NCI-H345 treated with DMSO at 0.1 percent for 48 hours (cell line): ENCODE data around the gene TMEM131.

Experiments used
- DNase-seq: peaks from one replicate; lab custom pipeline; 2025; ENCODE audit not compliant: unreplicated experiment; lab: John Stamatoyannopoulos, UW

Gene TMEM131

GRCh38 chr2:97765933-97766332 is 229.8 kb downstream of the TMEM131 start:
- no peak for DNase-seq

- no peak for DNase-seq
Measured at GRCh38 chr2:97764559-97765263, 231.0 kb downstream of the TMEM131 start.

- DNase-seq = no peak
Measured at GRCh38 chr2:97763176-97763845, 232.4 kb downstream of the TMEM131 start.

GRCh38 chr2:97761192-97761591 is 234.6 kb downstream of the TMEM131 start:
- DNase-seq = no peak

GRCh38 chr2:97760480-97761049 is 235.2 kb downstream of the TMEM131 start:
- DNase-seq = no peak

- DNase-seq = no peak
Measured at GRCh38 chr2:97759727-97760407, 235.9 kb downstream of the TMEM131 start.

- no peak for DNase-seq
Measured at GRCh38 chr2:97758131-97758705, 237.5 kb downstream of the TMEM131 start.

GRCh38 chr2:97757062-97757461 is 238.7 kb downstream of the TMEM131 start:
- DNase-seq = no peak

- no peak for DNase-seq
Measured at GRCh38 chr2:97755491-97755890, 240.3 kb downstream of the TMEM131 start.

GRCh38 chr2:97754690-97755346 is 240.9 kb downstream of the TMEM131 start:
- DNase-seq = no peak

- DNase-seq = no peak
Measured at GRCh38 chr2:97752342-97753334, 243.1 kb downstream of the TMEM131 start.

- DNase-seq = peak; percentile 61
Measured at GRCh38 chr2:97751752-97752151, 244.0 kb downstream of the TMEM131 start.

- DNase-seq = no peak
Measured at GRCh38 chr2:97750017-97750416, 245.7 kb downstream of the TMEM131 start.

- DNase-seq = no peak
Measured at GRCh38 chr2:97749581-97749980, 246.2 kb downstream of the TMEM131 start.

GRCh38 chr2:97747716-97748115 is 248.0 kb downstream of the TMEM131 start:
- no peak for DNase-seq

- no peak for DNase-seq
Measured at GRCh38 chr2:97747285-97747684, 248.5 kb downstream of the TMEM131 start.

GRCh38 chr2:97745474-97746174 is 250.1 kb downstream of the TMEM131 start:
- no peak for DNase-seq

- DNase-seq = no peak
Measured at GRCh38 chr2:97743913-97744312, 251.8 kb downstream of the TMEM131 start.

- no peak for DNase-seq
Measured at GRCh38 chr2:97742381-97742847, 253.3 kb downstream of the TMEM131 start.
